Right lobe of liver (tissue), 6 donors: ENCODE measurements around the gene CALY. TPM values are rescaled to one million over a fixed set of nuclear protein-coding genes. Genes with fewer than 3 reads are reported as not detected.
A peak's percentile ranks its signal among the peaks of the same experiment; 100 is the strongest.

Experiments used
- ATAC-seq, 4 donors: fragments of 200-7000 bp; cut with Tn5 transposase; one replicate each; pipeline ENCODE4 v1.9.1; 2020; ENCODE audit warnings: mild to moderate bottlenecking in 4 of 4, moderate library complexity in 4 of 4
- DNase-seq, 3 donors: peaks; one replicate each; pipeline ENCODE4 v3.0.0-alpha.2; 2020
- H3K27ac ChIP-seq, 3 donors: fragments of 200-600 bp; one replicate each; pipeline ENCODE4 v1.8.0; 2022
- H3K27me3 ChIP-seq, 2 donors: fragments of 200-600 bp; one replicate each; pipeline ENCODE4 v1.8.0; 2022
- H3K36me3 ChIP-seq, 4 donors: fragments of 200-600 bp; sonication (generic) in 1 of 4; one replicate each; pipeline versions ENCODE4 v1.5.1 to v1.8.0; 2017 to 2022; ENCODE audit warnings: control low read depth in 1 of 4
- H3K4me1 ChIP-seq, 4 donors: fragments of 200-600 bp; sonication (generic) in 1 of 4; one replicate each; pipeline versions ENCODE4 v1.5.1 to v1.8.0; 2017 to 2022; ENCODE audit warnings: control low read depth in 1 of 4
- H3K4me3 ChIP-seq, 3 donors: fragments of 200-600 bp; one replicate each; pipeline ENCODE4 v1.8.0; 2022
- H3K9me3 ChIP-seq, 4 donors: fragments of 200-600 bp; sonication (generic) in 1 of 4; one replicate each; pipeline versions ENCODE4 v1.5.1 to v1.8.0; 2017 to 2022; ENCODE audit warnings: control low read depth in 1 of 4
- POLR2A ChIP-seq: fragments of 450-650 bp; IDR thresholded peaks from one replicate; pipeline ENCODE4 v1.6.1; 2017; ENCODE audit warnings: antibody characterized with exemption, mild to moderate bottlenecking
- WGBS: methylation state at CpG from one replicate; pipeline ENCODE4 v1.1.6; 2018; ENCODE audit warnings: low coverage, low lambda C conversion rate; ENCODE audit not compliant: insufficient coverage; ENCODE audit errors: missing lambda C conversion rate; 5-methylcytosine and 5-hydroxymethylcytosine counted together
- intact Hi-C, 2 donors: fragments of 100-400 bp; cut with DNase I; formaldehyde crosslinking; loops; one replicate each; pipeline versions ENCODE4 v1.11.2 to v1.14.1; 2022
- total RNA-seq, 6 experiments: library from RNA; depleted of rRNA in 2 of 6; stranded (reverse); fragments of >200 nt in 2 of 6; fragmentation: NEBNext Ultra II Directional in 3 of 6; extraction: Animal tissue kit (Norgen Biotek cat#: 25700) in 3 of 6; gene quantifications; one replicate each; pipeline versions ENCODE4 v1.1.0 to v1.2.4, GENCODE V29; 2016 to 2023
- TF ChIP-seq, protein P1 (sequence below), 4 donors: fragments of 200-600 bp in 3 of 4; fragments of 450-650 bp in 1 of 4; IDR thresholded peaks; one replicate each; pipeline versions ENCODE4 v1.5.1 to v1.8.0; 2016 to 2022; ENCODE audit warnings: antibody characterized with exemption in 4 of 4, mild to moderate bottlenecking in 2 of 4
- donor health status: DM: no; HTN: yes; CAD: no.
- donor health status: DM: no; HTN: no; CAD: no.
- donor health status: DM: no; HTN: no; CAD: no.
- donor health status: DM: no; HTN: yes; CAD: no.
- donor health status: DM: no; HTN: yes; CAD: no.

The CALY gene
- total RNA-seq, 6 experiments from 2014 or later: not detected

DNA sequence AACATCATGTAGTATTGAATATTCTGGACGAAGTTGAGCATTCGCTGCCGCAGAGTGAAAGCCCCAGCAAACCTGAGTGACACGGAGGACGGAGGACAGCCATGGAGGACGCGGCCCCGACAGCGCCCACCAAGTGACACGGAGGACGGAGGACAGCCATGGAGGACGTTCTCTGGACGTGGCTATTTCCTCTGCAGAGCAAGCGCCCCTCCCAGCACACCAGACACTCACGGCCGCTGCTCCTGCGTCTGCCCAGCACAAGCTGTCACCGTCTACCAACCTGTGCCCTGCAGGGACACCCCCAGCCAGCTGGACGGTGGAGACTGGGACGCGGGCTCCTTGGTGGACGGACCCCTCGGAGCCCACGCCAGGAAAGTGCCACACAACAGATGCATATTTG, 52.8 kb downstream of the CALY start:
- no peaks in the 10 kb centered on the region for H3K27me3 ChIP-seq
- H3K36me3 ChIP-seq: peaks cover 0 to 79% (median 37%) of the 10 kb centered on the region in 4 donors
- no peak for DNase-seq
- WGBS: 100% methylated on average over 2 of the region's 24 CpGs
- H3K9me3 ChIP-seq: no peaks in the 10 kb centered on the region
- H3K4me3 ChIP-seq: no peak overlapping the region
- intact Hi-C loops: no loop called here
- no peak for ATAC-seq
- H3K4me1 ChIP-seq: peaks cover 0 to 5% (median 0%) of the 10 kb centered on the region in 4 donors
- no peak overlapping the region for H3K27ac ChIP-seq
- TF ChIP-seq, protein P1, sequence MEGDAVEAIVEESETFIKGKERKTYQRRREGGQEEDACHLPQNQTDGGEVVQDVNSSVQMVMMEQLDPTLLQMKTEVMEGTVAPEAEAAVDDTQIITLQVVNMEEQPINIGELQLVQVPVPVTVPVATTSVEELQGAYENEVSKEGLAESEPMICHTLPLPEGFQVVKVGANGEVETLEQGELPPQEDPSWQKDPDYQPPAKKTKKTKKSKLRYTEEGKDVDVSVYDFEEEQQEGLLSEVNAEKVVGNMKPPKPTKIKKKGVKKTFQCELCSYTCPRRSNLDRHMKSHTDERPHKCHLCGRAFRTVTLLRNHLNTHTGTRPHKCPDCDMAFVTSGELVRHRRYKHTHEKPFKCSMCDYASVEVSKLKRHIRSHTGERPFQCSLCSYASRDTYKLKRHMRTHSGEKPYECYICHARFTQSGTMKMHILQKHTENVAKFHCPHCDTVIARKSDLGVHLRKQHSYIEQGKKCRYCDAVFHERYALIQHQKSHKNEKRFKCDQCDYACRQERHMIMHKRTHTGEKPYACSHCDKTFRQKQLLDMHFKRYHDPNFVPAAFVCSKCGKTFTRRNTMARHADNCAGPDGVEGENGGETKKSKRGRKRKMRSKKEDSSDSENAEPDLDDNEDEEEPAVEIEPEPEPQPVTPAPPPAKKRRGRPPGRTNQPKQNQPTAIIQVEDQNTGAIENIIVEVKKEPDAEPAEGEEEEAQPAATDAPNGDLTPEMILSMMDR (IDR thresholded peaks at IDR 0.05): no peak
- no peak for TF ChIP-seq POLR2A

DNA sequence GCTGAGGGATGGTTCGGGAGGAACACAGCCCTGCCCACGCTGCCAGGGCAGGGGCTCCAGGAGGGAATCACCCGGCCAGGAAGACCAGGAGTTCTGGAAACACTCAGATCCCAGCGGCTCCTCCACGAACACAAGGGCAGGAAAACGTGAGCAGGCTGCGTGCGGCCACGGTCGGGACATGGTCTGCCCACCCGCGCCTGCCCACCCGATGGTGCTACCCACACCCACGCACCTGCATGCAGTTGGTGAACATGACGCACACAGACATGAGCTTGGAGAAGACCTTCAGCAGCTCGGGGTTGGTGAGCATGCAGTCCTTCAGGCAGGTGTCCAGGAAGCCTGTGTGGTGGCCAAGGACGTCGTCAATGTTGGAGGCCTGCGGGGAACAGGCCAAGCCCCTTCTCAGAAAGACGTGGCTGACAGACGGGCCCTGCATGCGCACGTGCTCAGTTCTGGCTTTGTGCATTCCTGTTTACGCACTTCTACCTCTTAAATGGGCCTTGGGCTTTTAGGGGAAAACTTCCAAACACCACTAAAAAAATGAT, 53.8 kb downstream of the CALY start:
- H3K36me3 ChIP-seq: peaks cover 0 to 68% (median 31%) of the 10 kb centered on the region in 4 donors
- DNase-seq (no peak), ATAC-seq (no peak)
- intact Hi-C loops: no loop called here
- H3K27me3 ChIP-seq: no peaks in the 10 kb centered on the region
- WGBS: 87% methylated on average over 10 of the region's 24 CpGs
- H3K4me3 ChIP-seq: no peak overlapping the region
- no peak overlapping the region for H3K27ac ChIP-seq
- H3K4me1 ChIP-seq: peaks cover 0 to 15% (median 5%) of the 10 kb centered on the region in 4 donors
- no peak for TF ChIP-seq POLR2A
- TF ChIP-seq, protein P1 (IDR thresholded peaks at IDR 0.05): no peak
- H3K9me3 ChIP-seq: no peaks in the 10 kb centered on the region

DNA sequence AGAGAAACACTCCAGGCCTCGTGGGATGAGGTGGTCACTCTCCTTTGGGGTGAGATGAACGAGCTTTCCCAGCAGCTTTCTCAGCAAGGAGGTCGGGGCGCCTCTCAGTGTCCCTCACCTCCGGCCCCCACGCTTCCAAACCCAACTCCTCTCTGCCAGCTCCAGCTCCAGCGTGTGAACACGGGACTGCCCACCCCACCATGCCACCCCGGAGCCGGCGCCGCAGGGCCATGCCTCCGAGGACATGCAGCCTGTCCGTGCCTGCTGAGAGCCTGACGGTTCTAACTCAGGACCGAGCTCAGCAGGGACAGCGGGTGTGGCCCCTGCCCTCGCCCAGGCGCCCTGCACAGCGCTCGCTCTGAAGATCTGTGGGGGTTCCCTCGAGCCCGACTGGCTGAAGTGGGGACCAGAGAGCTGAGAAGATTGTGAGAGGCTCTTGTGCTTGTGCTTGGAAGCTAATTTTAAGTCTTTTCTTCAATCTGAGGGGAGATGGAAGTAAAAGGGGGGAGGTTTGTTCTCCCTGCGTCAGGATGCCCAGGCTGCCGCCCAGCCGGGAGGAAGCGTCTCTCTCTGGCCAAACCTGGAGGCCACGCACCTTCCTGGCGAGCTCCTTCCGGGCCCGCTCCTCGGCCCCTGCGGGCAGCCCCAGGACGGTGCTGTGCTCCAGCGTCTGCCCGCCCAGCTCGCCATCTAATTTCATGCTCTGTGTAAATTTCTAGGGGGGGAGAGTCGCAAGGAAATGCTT, 54.9 kb downstream of the CALY start:
- TF ChIP-seq POLR2A: no peak
- TF ChIP-seq, protein P1 (IDR thresholded peaks at IDR 0.05): no peak
- H3K36me3 ChIP-seq: peaks cover 0 to 60% (median 31%) of the 10 kb centered on the region in 4 donors
- H3K4me1 ChIP-seq: peaks cover 0 to 23% (median 8%) of the 10 kb centered on the region in 4 donors
- intact Hi-C loops: no loop called here
- no peaks in the 10 kb centered on the region for H3K9me3 ChIP-seq
- H3K27me3 ChIP-seq: no peaks in the 10 kb centered on the region
- peak in 1 of 3 donors; percentile 57 for DNase-seq
- H3K27ac ChIP-seq: no peak overlapping the region
- WGBS: 89% methylated on average over 5 of the region's 38 CpGs
- no peak for ATAC-seq
- no peak overlapping the region for H3K4me3 ChIP-seq

DNA sequence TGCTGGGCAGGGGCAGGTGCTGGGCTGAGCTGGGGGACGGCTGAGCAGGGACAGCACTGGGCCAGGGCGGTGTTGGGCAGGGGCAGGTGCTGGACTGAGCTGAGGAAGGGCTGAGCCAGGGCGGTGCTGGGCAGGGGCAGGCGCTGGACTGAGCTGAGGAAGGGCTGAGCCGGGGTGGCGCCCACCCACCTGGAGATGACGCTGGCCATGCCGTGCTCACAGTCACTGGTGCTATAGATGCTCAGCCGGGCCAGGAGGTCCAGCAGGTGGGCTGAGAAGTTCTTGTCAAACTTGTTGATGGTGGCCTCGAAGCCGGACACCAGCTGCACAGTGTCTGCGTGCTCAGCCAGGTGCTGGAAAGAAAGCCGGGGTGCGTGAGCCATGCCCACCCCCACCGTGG, 55.6 kb downstream of the CALY start:
- intact Hi-C loops: no loop called here
- WGBS: 100% methylated on average over 2 of the region's 15 CpGs

More for the DNA sequence above, 55.6 kb downstream of the CALY start:
- peaks cover 0 to 23% (median 8%) of the 10 kb centered on the region in 4 donors for H3K4me1 ChIP-seq
- H3K27ac ChIP-seq: no peak overlapping the region
- H3K27me3 ChIP-seq: no peaks in the 10 kb centered on the region
- H3K4me3 ChIP-seq: no peak overlapping the region
- peaks cover 0 to 53% (median 30%) of the 10 kb centered on the region in 4 donors for H3K36me3 ChIP-seq
- ATAC-seq (no peak), DNase-seq (no peak)
- no peaks in the 10 kb centered on the region for H3K9me3 ChIP-seq
- TF ChIP-seq, protein P1 (IDR thresholded peaks at IDR 0.05): no peak
- no peak for TF ChIP-seq POLR2A
